ENCODE data around the gene CFAP97D2. TPM values are rescaled to one million over a fixed set of nuclear protein-coding genes. Genes with fewer than 3 reads are reported as not detected.
"Not testable (repeated sequence)": the region's sequence is repeated elsewhere in the genome, so short reads cannot be mapped to it uniquely, and the experiment has no call there.

CFAP97D2 gene
- total RNA-seq, 1 donor from 2014 or later: not detected

GRCh38 chr13:114243971-114244370, 64.9 kb downstream of the CFAP97D2 start:
- Mint-ChIP-seq H3K27me3 (ENCODE audit: unreplicated experiment) (no peaks in the 10 kb centered on the region), H3K4me3 (ENCODE audit: unreplicated experiment) (no peak overlapping the region), H3K36me3 (ENCODE audit: low read depth, unreplicated experiment) (peaks cover 32% of the 10 kb centered on the region), H3K4me1 (ENCODE audit: unreplicated experiment) (no peaks in the 10 kb centered on the region), H3K9me3 (ENCODE audit: unreplicated experiment) (no peaks in the 10 kb centered on the region), H3K27ac (ENCODE audit: unreplicated experiment) (no peak overlapping the region)
- no peak for TF ChIP-seq CTCF (IDR thresholded peaks at IDR 0.05; ENCODE audit: unreplicated experiment)
- DNase-seq (ENCODE audit: low spot score): no peak

GRCh38 chr13:114244637-114245036, 65.6 kb downstream of the CFAP97D2 start:
- H3K4me1 Mint-ChIP-seq (ENCODE audit: unreplicated experiment): no peaks in the 10 kb centered on the region
- peaks cover 27% of the 10 kb centered on the region for H3K36me3 Mint-ChIP-seq (ENCODE audit: low read depth, unreplicated experiment)
- H3K27me3 Mint-ChIP-seq (ENCODE audit: unreplicated experiment): no peaks in the 10 kb centered on the region
- H3K27ac Mint-ChIP-seq (ENCODE audit: unreplicated experiment): no peak overlapping the region
- no peak for DNase-seq (ENCODE audit: low spot score)
- no peak for TF ChIP-seq CTCF (IDR thresholded peaks at IDR 0.05; ENCODE audit: unreplicated experiment)
- H3K9me3 Mint-ChIP-seq (ENCODE audit: unreplicated experiment): no peaks in the 10 kb centered on the region
- no peak overlapping the region for H3K4me3 Mint-ChIP-seq (ENCODE audit: unreplicated experiment)

GRCh38 chr13:114248011-114248410, 69.0 kb downstream of the CFAP97D2 start:
- no peak overlapping the region for H3K4me3 Mint-ChIP-seq (ENCODE audit: unreplicated experiment)
- peaks cover 26% of the 10 kb centered on the region for H3K36me3 Mint-ChIP-seq (ENCODE audit: low read depth, unreplicated experiment)
- TF ChIP-seq CTCF (IDR thresholded peaks at IDR 0.05; ENCODE audit: unreplicated experiment): no peak
- H3K4me1 Mint-ChIP-seq (ENCODE audit: unreplicated experiment): peaks cover 5% of the 10 kb centered on the region
- H3K27ac Mint-ChIP-seq (ENCODE audit: unreplicated experiment): no peak overlapping the region
- no peak for DNase-seq (ENCODE audit: low spot score)
- peaks cover 2% of the 10 kb centered on the region for H3K27me3 Mint-ChIP-seq (ENCODE audit: unreplicated experiment)
- no peaks in the 10 kb centered on the region for H3K9me3 Mint-ChIP-seq (ENCODE audit: unreplicated experiment)

GRCh38 chr13:114249077-114249476, 70.0 kb downstream of the CFAP97D2 start:
- Mint-ChIP-seq H3K9me3 (ENCODE audit: unreplicated experiment) (no peaks in the 10 kb centered on the region), H3K4me1 (ENCODE audit: unreplicated experiment) (peaks cover 5% of the 10 kb centered on the region), H3K27ac (ENCODE audit: unreplicated experiment) (no peak overlapping the region), H3K36me3 (ENCODE audit: low read depth, unreplicated experiment) (peaks cover 24% of the 10 kb centered on the region), H3K4me3 (ENCODE audit: unreplicated experiment) (no peak overlapping the region), H3K27me3 (ENCODE audit: unreplicated experiment) (peaks cover 2% of the 10 kb centered on the region)
- DNase-seq (ENCODE audit: low spot score): no peak
- TF ChIP-seq CTCF (IDR thresholded peaks at IDR 0.05; ENCODE audit: unreplicated experiment): no peak

GRCh38 chr13:114251639-114252440, 72.8 kb downstream of the CFAP97D2 start:
- not testable (repeated sequence) for H3K27me3 Mint-ChIP-seq (ENCODE audit: unreplicated experiment); H3K9me3 Mint-ChIP-seq (ENCODE audit: unreplicated experiment); H3K4me3 Mint-ChIP-seq (ENCODE audit: unreplicated experiment); H3K27ac Mint-ChIP-seq (ENCODE audit: unreplicated experiment); H3K4me1 Mint-ChIP-seq (ENCODE audit: unreplicated experiment); DNase-seq (ENCODE audit: low spot score)
- peaks cover 20% of the 10 kb centered on the region for H3K36me3 Mint-ChIP-seq (ENCODE audit: low read depth, unreplicated experiment)
